Activated CD4-positive, CD25-positive, alpha-beta regulatory T cell (primary cell): ENCODE measurements around the gene PTGS1.

Experiments used
- DNase-seq, 4 experiments: peaks; one replicate each; lab custom pipeline; 2025; lab: John Stamatoyannopoulos, UW

The PTGS1 gene

DNA sequence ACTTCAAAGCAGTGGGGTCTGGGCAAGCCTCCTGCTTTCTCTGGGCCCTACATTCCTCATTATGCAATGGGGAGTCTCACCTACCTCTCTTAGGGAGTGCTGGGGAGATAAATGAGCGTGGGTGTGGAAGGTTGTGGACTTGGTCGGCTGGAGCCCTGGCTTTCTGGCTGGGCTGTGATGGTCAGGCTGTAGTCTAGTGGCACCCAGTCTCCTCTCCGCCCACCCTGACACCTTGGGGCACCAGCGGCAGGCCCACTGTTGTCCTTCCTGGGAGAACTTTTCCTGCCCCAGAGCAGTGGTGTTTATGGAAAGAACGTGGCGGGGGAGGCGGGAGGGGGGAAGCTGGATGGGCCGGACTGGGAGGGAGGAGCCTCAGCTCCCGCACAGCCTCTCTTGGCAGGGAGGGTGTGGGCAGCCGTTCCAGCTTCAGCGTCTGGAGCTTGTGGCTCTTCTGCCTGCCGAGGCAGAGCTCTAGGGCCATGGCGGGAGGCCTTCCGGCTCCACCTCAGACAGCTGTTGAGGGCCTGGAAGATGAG, 4.1 kb downstream of the PTGS1 start:
- DNase-seq: no peak

DNA sequence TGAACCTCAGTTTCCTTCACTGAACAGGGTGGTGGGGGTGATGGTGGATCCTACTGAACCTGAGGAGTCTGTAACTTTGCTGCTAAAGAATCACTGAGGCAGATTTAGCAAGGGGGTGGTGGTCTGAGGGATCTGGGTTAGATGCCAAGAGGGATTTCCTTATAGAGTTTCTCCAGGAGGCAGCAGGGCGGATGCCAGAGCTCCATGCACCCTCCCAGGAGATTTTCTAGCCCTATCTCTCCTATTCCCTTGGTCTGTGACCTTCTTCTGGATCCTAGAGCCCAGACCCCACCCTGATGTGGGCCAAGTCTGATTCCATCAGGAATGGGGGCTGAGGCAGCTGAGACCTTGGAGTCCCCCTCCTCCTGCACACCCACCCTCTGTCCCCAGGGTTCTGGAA, 6.0 kb downstream of the PTGS1 start:
- no peak for DNase-seq

DNA sequence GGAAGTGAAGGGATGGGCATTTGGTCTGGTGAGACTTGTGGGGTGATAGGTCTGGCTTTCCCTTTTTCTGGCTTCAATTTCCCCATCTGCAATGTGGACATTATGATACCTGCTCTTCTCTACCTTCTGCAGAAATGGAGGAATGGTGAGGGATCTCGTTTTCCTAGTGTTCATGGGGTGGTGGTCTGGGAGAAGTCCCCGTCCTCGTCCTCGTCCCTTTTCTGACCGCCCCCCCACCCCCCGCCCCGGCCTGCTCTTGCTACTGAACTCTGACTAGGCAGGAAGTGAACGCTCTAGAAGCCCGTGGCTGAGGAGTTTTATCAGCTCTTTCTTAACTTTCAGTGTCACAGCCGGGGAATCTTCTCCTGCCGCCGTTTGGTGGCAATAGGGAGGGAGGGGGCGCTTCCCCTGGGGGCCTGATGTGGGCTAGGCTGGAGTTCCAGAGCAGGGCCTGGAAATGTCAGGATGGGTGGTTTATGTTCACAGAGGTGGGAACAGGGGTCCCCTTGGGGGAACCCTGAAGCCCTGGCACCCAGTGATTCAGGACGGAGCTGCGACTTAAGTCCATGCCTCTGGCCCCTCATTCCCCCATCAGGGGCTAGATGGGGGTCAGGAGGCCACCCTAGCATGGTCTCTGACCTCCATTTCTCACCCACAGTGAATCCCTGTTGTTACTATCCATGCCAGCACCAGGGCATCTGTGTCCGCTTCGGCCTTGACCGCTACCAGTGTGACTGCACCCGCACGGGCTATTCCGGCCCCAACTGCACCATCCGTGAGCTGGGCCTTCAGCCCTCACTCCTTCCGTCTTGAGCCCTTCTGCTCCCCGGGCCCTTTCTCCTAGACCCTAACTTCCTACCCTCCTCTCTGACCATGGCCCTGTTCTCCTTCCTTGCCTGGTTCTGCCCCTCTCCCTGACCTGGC, 6.7 kb downstream of the PTGS1 start:
- no peak for DNase-seq

DNA sequence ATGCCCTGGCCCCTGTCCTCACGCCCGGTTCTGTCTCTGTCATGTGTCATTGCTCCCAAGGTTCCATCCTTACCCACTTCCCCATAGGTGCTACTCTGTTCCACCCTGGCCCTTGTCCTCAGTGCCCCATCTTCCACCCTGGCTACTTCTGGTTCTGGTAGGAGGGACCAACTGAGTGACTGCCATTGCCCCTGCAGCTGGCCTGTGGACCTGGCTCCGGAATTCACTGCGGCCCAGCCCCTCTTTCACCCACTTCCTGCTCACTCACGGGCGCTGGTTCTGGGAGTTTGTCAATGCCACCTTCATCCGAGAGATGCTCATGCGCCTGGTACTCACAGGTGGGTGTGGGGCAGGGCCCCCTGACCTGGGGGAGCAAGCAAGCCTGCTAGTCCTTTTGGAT, 7.4 kb downstream of the PTGS1 start:
- no peak for DNase-seq

DNA sequence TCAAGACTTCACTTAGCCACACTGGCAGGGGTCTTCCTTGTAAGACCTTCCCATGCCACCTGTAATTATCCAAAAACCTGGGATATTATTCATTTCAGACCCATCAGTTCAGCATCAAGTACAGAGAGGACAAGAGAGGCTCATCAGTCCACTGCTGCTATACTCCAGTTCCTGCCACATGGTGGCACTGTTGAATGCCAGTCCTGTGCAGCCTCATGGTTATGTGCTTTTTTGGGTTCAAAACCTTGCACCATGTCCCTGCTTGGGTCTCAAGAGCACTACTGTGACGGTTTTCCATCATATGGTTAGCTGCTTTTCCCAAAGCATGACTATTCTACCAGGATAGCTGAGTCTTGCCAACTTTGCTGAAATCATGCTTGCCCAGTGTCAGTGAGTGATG, 8.5 kb downstream of the PTGS1 start:
- no peak for DNase-seq

DNA sequence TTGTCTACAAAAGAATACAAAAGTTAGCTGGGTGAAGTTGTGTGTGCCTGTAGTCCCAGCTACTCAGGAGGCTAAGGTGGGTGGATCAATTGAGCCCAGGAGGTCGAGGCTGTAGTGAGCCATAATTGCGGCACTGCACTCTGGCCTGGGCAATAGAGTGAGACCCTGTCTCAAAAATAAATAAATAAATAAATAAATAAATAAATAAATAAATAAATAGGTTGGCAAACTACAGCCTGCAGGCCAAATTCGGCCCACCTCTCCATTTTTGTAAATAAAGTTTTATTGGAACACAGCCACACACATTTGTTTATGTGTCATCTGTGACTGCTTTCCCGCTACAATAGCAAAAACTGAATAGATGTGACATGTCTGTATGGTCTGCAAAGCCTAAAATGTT, 9.5 kb downstream of the PTGS1 start:
- no peak for DNase-seq

DNA sequence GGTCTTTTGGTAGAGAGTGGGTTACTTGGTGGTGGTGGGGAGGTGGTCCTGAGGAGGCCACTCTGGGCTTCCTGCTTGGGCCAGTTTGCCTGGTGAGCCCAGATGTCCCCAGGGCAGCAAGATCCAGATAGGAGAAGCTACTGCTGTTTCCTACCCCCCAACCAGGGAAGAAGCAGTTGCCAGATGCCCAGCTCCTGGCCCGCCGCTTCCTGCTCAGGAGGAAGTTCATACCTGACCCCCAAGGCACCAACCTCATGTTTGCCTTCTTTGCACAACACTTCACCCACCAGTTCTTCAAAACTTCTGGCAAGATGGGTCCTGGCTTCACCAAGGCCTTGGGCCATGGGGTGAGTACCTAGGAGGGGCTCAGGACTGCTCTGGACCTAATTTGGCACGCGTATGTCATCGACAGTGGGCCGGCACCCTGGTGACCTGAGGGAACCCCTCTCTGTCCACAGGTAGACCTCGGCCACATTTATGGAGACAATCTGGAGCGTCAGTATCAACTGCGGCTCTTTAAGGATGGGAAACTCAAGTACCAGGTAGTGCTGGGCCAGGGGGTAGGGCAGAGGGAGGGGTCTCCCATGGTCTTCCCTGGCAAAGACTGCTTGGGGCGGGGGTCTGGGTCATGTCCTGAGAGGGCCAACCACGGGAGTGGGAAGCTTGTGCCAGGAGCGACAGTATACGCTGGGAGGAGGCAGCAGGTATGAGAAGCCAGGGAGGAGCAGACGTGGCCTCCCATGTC, 10.6 kb downstream of the PTGS1 start:
- no peak for DNase-seq

DNA sequence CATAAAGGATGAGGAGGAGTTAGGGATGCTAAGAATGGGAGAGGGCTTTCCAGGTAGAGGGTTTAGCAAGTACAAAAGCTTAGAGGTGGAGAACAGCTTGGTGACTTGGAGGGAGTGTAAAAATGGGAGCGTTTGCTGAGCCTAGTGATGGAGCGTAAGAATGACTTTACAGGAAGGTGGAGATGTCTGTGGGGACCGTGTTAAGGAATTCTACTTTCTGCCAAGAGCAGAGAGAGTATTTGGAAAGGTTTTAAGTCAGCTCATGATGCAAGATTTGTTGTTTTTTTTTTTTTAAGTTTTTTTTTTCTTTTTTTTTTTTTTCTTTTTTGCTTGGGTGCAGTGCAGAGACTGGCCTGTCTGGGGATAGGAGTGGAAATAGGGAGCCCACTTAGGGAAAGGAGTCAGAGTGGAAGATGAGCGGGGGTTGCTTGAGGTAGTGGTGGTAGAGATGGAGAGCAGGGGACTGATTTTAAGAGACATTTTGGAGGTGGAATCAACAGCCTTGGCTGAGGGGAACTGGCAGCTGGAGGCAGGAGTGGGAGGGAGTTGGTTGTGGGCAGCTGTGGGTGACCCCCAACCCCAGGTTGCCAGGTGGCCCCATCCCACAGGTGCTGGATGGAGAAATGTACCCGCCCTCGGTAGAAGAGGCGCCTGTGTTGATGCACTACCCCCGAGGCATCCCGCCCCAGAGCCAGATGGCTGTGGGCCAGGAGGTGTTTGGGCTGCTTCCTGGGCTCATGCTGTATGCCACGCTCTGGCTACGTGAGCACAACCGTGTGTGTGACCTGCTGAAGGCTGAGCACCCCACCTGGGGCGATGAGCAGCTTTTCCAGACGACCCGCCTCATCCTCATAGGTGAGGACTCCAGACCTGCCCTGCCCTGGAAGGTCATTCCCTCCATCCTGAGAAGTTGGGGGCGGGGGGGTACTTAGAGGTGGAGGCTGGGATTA, 12.4 kb downstream of the PTGS1 start:
- DNase-seq: no peak

DNA sequence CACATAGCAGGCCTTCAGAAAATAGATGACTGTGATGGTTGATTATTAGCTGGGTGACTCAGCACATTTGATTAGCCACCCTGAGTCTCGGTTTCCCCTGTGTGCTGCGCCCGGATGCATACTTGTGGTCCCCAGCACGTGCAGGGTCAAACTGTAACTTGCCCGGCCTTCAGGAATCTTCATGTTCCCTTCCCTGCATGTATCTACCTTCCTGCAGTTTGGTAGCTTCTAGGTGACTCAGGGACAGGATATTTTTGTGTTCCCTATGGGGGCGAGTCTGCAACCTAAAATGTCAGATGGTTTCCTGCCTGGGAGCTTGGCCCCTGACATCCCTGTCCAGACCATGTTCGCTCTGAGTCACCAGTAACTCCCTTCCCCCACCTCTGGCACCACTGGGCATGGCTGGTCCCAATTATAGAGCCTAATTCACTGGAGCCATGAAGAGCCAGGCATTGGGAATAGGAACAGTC, 13.2 kb downstream of the PTGS1 start:
- no peak for DNase-seq

DNA sequence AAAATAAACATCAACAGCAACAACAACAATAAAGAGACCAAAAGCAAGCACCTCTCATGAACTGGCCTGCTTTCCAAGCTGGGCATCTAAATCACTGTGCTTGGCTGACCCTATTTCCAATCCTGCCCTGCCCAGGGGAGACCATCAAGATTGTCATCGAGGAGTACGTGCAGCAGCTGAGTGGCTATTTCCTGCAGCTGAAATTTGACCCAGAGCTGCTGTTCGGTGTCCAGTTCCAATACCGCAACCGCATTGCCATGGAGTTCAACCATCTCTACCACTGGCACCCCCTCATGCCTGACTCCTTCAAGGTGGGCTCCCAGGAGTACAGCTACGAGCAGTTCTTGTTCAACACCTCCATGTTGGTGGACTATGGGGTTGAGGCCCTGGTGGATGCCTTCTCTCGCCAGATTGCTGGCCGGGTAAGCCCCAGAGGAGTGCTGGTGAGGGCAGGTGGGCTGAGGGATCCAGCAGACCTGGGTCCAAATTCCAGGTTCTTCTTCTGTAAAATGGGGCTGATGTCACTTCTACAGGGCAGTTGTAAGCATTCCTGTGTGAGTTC, 15.6 kb downstream of the PTGS1 start:
- no peak for DNase-seq

DNA sequence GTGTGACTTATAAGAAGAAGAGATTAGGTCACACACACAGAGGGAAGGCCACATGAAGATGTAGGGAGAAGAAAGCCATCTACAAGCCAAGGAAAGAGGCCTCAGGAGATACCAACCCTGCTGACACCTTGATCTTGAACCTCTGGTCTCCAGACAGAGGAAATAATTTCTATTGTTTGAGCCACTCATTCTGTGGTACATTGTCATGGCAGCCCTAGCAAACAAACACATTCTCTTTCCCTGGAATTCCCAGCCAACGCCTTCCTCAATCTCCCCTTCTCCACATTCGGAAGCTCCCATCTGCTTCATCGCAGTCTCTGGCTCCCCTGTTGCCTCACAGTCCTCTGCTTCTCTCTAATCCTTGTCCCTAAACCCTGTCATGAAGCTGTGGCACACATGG, 16.7 kb downstream of the PTGS1 start:
- no peak for DNase-seq

DNA sequence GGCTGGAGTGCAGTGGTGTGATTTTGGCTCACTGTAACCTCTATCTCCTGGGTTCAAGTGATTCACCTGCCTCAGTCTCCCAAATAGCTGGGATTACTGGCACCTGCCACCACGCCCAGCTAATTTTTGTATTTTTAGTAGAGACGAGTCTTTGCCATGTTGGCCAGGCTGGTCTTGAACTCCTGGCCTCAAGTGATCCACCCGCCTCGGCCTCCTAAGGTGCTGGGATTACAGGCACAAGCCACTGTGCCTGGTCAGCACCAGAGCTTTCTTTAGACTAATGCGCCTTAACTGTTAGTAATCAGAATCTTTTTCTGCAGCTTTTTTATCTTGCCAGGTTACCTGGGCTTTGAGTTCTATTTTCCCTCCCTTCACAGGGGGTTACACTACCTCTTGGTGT, 18.4 kb downstream of the PTGS1 start:
- DNase-seq: no peak

DNA sequence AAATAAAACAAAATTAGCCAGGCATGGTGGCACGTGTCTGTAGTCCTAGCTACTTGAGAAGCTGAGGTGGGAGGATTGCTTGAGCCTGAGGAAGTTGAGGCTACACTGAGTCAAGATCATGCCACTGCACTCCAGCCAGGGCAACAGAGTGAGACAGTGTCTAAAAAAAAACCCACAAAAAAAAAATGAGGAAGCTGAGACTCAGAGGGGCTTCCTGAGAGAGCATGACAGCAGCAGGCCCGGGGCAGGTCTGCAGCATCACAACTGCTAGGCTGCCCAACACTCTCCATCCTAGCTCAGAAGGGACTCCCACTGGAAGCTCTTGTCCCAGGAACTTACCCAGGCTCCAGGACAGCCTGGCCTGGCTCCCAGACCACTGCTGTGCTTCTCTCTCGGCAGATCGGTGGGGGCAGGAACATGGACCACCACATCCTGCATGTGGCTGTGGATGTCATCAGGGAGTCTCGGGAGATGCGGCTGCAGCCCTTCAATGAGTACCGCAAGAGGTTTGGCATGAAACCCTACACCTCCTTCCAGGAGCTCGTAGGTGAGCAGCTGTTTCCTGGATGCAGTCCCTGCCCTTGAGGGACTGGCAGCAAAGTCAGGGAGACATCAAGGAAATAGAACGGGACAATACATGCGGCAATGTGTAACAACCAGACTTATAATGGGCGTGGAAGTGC, 19.1 kb downstream of the PTGS1 start:
- DNase-seq: no peak

DNA sequence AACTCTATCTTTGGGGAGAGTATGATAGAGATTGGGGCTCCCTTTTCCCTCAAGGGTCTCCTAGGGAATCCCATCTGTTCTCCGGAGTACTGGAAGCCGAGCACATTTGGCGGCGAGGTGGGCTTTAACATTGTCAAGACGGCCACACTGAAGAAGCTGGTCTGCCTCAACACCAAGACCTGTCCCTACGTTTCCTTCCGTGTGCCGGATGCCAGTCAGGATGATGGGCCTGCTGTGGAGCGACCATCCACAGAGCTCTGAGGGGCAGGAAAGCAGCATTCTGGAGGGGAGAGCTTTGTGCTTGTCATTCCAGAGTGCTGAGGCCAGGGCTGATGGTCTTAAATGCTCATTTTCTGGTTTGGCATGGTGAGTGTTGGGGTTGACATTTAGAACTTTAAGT, 21.5 kb downstream of the PTGS1 start:
- DNase-seq: no peak

DNA sequence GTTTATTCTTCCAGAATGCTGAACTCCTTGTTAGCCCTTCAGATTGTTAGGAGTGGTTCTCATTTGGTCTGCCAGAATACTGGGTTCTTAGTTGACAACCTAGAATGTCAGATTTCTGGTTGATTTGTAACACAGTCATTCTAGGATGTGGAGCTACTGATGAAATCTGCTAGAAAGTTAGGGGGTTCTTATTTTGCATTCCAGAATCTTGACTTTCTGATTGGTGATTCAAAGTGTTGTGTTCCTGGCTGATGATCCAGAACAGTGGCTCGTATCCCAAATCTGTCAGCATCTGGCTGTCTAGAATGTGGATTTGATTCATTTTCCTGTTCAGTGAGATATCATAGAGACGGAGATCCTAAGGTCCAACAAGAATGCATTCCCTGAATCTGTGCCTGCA, 21.9 kb downstream of the PTGS1 start:
- DNase-seq: no peak

DNA sequence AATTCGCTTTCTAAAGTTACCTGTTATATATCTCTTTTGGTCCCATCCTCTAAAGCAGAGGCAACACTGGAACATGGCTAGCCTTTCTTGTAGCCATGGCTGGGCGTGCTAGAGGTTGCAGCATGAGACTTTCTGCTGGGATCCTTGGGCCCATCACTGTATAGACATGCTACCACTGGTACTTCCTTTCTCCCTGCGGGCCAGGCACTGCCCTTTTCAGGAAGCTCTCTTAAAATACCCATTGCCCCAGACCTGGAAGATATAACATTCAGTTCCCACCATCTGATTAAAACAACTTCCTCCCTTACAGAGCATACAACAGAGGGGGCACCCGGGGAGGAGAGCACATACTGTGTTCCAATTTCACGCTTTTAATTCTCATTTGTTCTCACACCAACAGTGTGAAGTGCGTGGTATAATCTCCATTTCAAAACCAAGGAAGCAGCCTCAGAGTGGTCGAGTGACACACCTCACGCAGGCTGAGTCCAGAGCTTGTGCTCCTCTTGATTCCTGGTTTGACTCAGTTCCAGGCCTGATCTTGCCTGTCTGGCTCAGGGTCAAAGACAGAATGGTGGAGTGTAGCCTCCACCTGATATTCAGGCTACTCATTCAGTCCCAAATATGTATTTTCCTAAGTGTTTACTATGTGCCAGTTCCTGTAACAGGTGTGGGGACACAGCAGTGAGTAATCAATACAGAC, 22.6 kb downstream of the PTGS1 start:
- DNase-seq: no peak

DNA sequence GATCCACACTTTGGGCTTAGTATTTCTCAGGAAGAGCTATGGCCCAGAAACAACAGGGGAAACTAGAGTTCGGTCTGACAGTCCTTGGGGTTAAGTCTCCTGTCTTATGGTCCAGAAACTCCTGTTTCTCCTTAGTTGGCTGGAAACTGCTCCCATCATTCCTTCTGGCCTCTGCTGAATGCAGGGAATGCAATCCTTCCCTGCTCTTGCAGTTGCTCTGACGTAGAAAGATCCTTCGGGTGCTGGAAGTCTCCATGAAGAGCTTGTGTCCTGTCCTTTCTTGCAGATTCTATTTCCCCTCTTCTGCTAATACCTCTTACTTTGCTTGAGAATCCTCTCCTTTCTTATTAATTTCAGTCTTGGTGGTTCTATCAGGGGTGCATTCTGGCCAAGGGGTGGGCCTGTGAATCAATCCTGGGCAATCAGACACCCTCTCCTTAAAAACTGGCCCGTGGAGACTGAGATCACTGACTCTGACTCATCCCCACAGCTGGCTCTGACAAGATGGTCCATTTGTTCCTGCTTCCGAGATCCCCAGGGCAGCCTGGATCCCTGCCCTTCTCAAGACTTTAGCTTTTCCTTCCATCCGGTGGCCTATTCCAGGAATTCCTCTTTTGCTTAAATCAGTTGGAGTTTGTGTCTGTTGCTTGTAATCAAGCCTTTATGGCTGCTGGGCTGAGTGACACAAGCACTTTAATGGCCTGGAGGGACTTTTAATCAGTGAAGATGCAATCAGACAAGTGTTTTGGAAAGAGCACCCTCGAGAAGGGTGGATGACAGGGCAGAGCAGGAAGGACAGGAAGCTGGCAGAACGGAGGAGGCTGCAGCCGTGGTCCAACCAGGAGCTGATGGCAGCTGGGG, 23.7 kb downstream of the PTGS1 start:
- no peak for DNase-seq

DNA sequence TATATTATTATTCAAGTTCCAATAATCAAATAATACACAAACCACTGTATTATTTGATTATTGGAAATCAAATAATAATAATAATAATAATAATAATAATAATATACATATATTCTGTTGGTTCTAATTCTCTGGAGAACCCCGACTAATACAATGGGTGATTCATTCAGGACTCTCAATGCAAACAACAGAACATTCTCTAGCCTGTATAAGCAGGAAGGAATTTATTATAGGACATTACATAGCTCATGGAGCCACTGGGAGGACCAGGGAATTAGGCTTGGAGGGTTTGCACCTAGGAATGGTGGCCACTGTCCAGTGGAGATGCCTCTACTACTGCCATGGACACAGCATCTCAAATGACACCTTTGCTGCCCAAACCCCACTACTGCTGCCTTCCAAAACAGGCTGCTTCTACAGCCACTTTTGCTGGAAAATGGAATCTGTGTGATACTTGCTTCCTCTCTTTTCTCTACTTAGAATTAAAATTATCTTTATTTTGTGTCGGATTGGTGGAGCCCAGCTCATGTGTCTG, 25.9 kb downstream of the PTGS1 start:
- no peak for DNase-seq

DNA sequence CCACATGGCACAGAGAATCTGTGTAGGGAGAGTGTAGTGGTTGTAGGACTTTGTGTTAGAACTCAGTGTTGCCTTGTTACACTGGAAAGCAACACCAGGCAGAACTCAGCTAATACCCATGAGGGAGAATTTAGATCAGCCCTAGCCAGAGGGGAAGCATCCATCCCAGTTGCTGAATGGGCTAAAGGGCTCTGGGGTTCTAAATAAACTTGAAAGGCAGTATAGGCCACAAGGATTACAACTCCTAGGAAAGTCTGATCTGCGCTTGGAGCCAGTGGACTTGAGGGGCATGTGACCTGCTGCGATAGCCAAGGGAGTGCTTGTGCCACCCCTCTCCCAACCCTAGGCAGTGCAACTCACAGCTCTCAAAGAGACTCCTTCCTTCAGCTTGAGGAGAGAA, 26.9 kb downstream of the PTGS1 start:
- DNase-seq: no peak
